Activated T-helper 1 cell treated with anti-CD3 and anti-CD28 coated beads, Interleukin-12 subunit alpha, Interleukin-12 subunit beta, Interleukin-2, Interleukin-4 antibody, amounts not matched to agents 30 ng/mL and 10 ng/mL and 1 ng/mL, durations not matched to agents 14 hours and 24 hours and 36 hours (primary cell): ENCODE measurements around the gene MAEL. TPM values are rescaled to one million over a fixed set of nuclear protein-coding genes. Genes with fewer than 3 reads are reported as not detected.
"Not testable (repeated sequence)": the region's sequence is repeated elsewhere in the genome, so short reads cannot be mapped to it uniquely, and the experiment has no call there.

Experiments
- DNase-seq: peaks from one replicate; pipeline ENCODE4 v3.0.0; 2021; ENCODE audit warnings: low spot score
- H3K27ac Mint-ChIP-seq: one replicate; pipeline ENCODE4 v1.8.0; 2021; ENCODE audit warnings: mild to moderate bottlenecking, mixed read lengths
- H3K27me3 Mint-ChIP-seq: one replicate; pipeline ENCODE4 v1.8.0; 2022; ENCODE audit warnings: mild to moderate bottlenecking, moderate library complexity, mixed read lengths; ENCODE audit not compliant: insufficient read depth
- H3K36me3 Mint-ChIP-seq: one replicate; pipeline ENCODE4 v1.8.0; 2021; ENCODE audit warnings: low read depth, mixed read lengths
- H3K4me1 Mint-ChIP-seq: one replicate; pipeline ENCODE4 v1.8.0; 2021; ENCODE audit warnings: low read depth, mixed read lengths
- H3K4me3 Mint-ChIP-seq: one replicate; pipeline ENCODE4 v1.8.0; 2021; ENCODE audit warnings: mild to moderate bottlenecking, moderate library complexity, mixed read lengths
- H3K9me3 Mint-ChIP-seq: one replicate; pipeline ENCODE4 v1.8.0; 2021; ENCODE audit warnings: mixed read lengths
- intact Hi-C: fragments of 100-400 bp; cut with micrococcal nuclease; formaldehyde crosslinking; loops from one replicate; pipeline ENCODE4 v1.15.1; 2024
- total RNA-seq: library from RNA; stranded (reverse); gene quantifications from 2 replicates; pipeline ENCODE4 v1.2.3, GENCODE V29; 2022

MAEL gene
- total RNA-seq, 1 donor from 2014 or later = not detected

DNA sequence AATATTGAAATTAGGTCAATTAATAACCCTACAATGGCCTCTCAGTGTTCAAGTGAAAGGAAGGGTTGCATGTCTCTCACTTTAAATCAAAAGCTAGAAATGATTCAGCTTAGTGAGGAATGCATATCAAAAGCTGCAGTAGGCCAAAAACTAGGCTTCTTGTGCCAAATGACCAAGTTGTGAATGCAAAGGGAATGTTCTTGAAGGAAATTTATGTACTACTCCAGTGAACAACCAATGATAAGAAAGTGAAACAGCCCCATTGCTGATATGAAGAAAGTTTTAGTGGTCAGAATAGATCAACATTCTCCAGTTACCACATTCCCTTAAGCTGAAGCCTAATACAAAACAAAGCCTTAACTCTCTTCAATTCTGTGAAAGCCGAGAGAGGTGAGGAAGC, 10.0 kb downstream of the MAEL start:
- Mint-ChIP-seq H3K4me3 (no peak overlapping the region), H3K9me3 (peaks cover 4% of the 10 kb centered on the region), H3K27ac (no peak overlapping the region), H3K36me3 (peaks cover 1% of the 10 kb centered on the region), H3K27me3 (peaks cover 9% of the 10 kb centered on the region), H3K4me1 (peaks cover 16% of the 10 kb centered on the region)
- intact Hi-C loops = no loop called here
- DNase-seq = no peak

GRCh38 chr1:166999500-167000055, 10.5 kb downstream of the MAEL start:
- Mint-ChIP-seq H3K4me3 (no peak overlapping the region), H3K27me3 (peaks cover 9% of the 10 kb centered on the region), H3K4me1 (peaks cover 16% of the 10 kb centered on the region), H3K36me3 (peaks cover 1% of the 10 kb centered on the region), H3K27ac (no peak overlapping the region), H3K9me3 (peaks cover 4% of the 10 kb centered on the region)
- intact Hi-C loops = no loop called here
- no peak for DNase-seq

- DNase-seq = no peak
- Mint-ChIP-seq H3K4me3 (no peak overlapping the region), H3K27me3 (peaks cover 5% of the 10 kb centered on the region), H3K9me3 (peaks cover 4% of the 10 kb centered on the region), H3K27ac (no peak overlapping the region), H3K36me3 (peaks cover 1% of the 10 kb centered on the region), H3K4me1 (peaks cover 16% of the 10 kb centered on the region)
- intact Hi-C loops = no loop called here
Observed at GRCh38 chr1:167000546-167000945, 11.5 kb downstream of the MAEL start.

DNA sequence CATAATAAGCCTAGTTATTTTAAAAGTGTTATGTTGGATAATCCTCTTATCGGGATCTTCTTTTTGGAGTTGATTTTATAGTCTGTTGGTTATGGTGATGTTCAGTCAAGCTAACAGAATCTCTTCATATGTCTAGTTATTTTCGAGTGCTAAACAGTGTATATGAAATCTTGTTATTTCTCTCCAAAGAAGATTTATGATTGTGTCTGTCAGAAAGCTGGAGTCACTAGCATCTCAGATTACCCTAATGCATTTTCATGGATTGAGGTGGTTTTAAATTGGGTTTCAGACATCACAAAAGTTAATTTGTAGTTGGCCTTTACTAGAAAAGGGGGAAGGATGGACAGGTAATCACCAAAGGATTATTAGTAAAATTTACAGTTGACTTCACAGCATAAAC, 13.3 kb downstream of the MAEL start:
- intact Hi-C loops = no loop called here
- Mint-ChIP-seq H3K9me3 (peaks cover 4% of the 10 kb centered on the region), H3K4me3 (no peak overlapping the region), H3K36me3 (peaks cover 1% of the 10 kb centered on the region), H3K27ac (no peak overlapping the region), H3K4me1 (peaks cover 16% of the 10 kb centered on the region), H3K27me3 (peaks cover 2% of the 10 kb centered on the region)
- DNase-seq = no peak

DNA sequence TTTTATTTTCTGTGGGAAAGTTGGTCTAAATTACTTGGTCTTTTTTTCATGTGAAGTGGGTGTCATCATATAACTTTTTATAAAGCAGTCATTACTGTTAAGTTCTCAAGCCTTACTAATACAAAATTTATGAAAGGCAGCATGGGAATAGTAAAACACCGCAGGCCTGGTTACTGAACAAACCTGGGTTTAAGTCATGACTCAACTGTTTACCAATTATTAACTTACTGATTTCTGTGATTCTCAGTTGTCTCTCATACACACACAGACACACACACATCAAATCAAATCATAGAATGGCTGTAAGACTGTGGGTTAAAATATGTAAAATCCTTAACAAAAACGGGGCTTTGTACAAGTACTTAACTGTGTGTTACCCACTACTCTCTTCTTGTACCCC, 14.6 kb downstream of the MAEL start:
- Mint-ChIP-seq H3K36me3 (peaks cover 1% of the 10 kb centered on the region), H3K27ac (no peak overlapping the region), H3K4me1 (peaks cover 14% of the 10 kb centered on the region), H3K27me3 (peaks cover 4% of the 10 kb centered on the region), H3K9me3 (peaks cover 4% of the 10 kb centered on the region), H3K4me3 (no peak overlapping the region)
- intact Hi-C loops = no loop called here
- DNase-seq = no peak

DNA sequence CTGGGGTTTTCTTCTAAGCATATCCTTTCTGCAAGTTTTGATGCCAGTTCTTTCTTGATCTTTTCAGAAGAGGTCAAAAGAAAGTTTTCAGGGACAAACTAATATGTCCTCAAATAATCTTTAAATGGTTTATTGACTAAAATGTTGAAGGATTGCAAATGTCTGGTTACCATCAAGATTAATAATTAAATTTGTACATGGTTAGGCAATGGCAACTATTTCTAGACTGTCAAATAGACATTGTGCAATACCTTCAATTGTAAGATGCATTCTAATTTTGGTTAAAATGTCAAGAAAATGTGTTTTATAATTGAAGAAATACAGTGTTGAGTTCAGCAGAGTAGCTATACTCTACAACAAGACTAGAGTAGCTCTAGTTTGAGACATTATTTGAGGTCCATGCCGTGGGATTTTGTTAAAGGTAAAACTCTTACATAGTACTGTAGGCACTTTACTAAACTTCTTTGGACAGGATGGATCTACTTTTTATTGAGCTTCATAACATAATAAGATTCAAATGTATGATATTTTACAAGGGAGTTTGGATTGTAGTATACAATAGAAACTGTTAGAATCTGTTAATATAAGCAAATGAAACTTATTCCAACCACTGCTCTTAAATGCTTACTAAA, 22.6 kb downstream of the MAEL start:
- Mint-ChIP-seq H3K9me3 (no peaks in the 10 kb centered on the region), H3K4me1 (no peaks in the 10 kb centered on the region), H3K36me3 (no peaks in the 10 kb centered on the region), H3K27ac (no peak overlapping the region), H3K4me3 (no peak overlapping the region), H3K27me3 (peaks cover 33% of the 10 kb centered on the region)
- no peak for DNase-seq
- intact Hi-C loops = no loop called here

DNA sequence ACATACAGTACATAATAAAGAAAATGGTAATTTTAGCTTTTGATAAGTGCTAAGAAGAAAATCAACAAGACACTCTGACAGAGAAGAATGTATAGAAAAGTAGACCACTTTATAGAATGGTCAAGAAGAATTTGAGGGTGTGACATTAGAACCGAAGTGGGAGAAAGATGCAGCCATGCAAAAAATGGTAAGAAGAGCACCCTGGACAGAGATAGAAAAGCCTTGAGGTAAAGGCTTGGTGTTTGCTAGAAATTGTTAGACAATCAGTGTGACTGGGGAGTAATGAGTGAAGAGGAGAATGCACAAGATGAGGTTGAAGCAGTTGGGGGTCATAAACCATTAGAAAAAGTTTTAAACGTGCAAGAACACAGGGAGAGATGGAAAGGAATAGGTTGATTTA, 23.5 kb downstream of the MAEL start:
- intact Hi-C loops = no loop called here
- Mint-ChIP-seq H3K4me3 (no peak overlapping the region), H3K27ac (no peak overlapping the region), H3K27me3 (peaks cover 28% of the 10 kb centered on the region), H3K9me3 (no peaks in the 10 kb centered on the region), H3K36me3 (no peaks in the 10 kb centered on the region), H3K4me1 (no peaks in the 10 kb centered on the region)
- DNase-seq = no peak

DNA sequence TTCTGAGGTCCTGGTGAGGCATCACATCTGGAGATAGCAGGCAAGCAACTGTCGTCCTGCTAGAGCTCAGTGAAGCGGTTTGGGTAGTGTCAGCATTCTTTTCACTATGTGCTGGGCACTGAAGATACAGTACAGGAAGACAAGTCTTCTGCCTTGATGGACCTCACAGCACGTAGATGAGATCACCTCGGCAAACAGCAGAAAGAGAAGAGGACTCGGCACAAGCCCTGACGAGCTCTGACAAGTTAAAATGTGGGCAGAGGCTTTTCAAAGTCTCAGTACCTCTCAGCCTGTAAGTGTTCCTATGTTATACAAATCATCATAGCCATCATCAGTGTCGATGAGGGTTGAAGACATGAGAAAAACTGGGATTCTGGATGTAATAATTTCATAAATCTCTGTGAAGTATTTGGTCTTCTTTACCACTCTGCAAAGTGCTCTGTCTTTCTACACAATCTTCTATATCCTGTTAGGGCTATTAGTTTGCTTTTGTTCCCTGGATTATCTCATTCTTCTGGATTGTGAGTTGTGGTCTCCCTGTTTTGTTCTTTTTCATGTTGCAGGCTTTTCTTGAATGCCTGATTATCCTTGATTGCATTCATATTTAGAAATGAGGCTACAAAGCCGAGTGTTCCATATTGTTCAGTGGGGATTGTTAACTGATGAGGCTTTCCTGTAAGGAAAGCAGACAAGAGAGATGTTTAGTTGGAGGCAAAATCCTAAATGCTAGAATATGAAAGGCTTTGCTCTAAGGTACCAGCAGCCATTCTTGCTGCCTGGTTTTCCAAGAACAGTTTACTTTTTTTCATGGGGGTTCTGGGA, 24.2 kb downstream of the MAEL start:
- Mint-ChIP-seq H3K9me3 (no peaks in the 10 kb centered on the region), H3K4me3 (no peak overlapping the region), H3K27ac (no peak overlapping the region), H3K4me1 (no peaks in the 10 kb centered on the region), H3K36me3 (no peaks in the 10 kb centered on the region), H3K27me3 (peaks cover 28% of the 10 kb centered on the region)
- no peak for DNase-seq
- intact Hi-C loops = no loop called here

- Mint-ChIP-seq H3K27me3 (peaks cover 12% of the 10 kb centered on the region), H3K9me3 (no peaks in the 10 kb centered on the region), H3K27ac (no peak overlapping the region), H3K36me3 (no peaks in the 10 kb centered on the region), H3K4me1 (no peaks in the 10 kb centered on the region), H3K4me3 (no peak overlapping the region)
- DNase-seq = no peak
- intact Hi-C loops = no loop called here
Observed at GRCh38 chr1:167016100-167016750, 27.1 kb downstream of the MAEL start.

DNA sequence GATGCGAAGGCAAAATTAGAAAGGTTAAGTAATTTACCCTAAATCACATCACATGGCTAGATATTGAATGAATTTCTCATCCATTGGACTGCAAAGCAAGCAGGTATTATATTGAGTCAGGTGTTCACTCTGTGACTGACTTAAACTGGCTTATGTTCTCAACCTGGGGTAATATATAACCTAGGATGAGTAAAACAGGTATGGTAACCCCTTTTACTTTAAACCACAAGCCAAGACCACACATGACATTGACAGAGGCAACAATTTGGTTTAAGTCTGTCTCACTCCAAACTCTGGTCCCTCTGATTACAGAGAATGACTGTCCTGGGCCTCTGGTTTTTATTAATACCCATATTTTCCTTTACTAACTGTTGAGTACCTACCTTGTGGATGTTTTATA, 33.3 kb downstream of the MAEL start:
- Mint-ChIP-seq H3K27me3 (peaks cover 11% of the 10 kb centered on the region), H3K9me3 (no peaks in the 10 kb centered on the region), H3K36me3 (no peaks in the 10 kb centered on the region), H3K27ac (no peak overlapping the region), H3K4me3 (no peak overlapping the region), H3K4me1 (no peaks in the 10 kb centered on the region)
- intact Hi-C loops = no loop called here
- DNase-seq = no peak

DNA sequence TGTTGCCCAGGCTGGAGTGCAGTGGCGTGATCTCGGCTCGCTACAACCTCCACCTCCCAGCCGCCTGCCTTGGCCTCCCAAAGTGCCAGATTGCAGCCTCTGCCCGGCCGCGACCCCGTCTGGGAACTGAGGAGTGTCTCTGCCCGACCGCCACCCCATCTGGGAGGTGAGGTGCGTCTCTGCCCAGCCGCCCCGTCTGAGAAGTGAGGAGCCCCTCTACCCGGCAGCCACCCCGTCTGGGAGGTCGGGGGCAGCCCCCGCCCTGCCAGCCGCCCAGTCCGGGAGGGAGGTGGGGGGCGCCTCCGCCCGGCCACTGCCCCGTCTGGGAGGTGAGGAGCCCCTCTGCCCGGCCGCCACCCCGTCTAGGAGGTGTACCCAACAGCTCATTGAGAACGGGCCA, 40.5 kb downstream of the MAEL start:
- H3K27me3 Mint-ChIP-seq = peaks cover 20% of the 10 kb centered on the region
- H3K36me3 Mint-ChIP-seq, H3K4me3 Mint-ChIP-seq, H3K4me1 Mint-ChIP-seq, intact Hi-C loops, H3K9me3 Mint-ChIP-seq, H3K27ac Mint-ChIP-seq, DNase-seq: not testable (repeated sequence)

GRCh38 chr1:167033646-167034045, 44.6 kb downstream of the MAEL start:
- H3K27me3 Mint-ChIP-seq = peaks cover 7% of the 10 kb centered on the region
- H3K4me3 Mint-ChIP-seq = no peak overlapping the region
- no peak overlapping the region for H3K27ac Mint-ChIP-seq
- intact Hi-C loops = no loop called here
- no peaks in the 10 kb centered on the region for H3K9me3 Mint-ChIP-seq
- no peaks in the 10 kb centered on the region for H3K36me3 Mint-ChIP-seq
- H3K4me1 Mint-ChIP-seq = no peaks in the 10 kb centered on the region
- no peak for DNase-seq
